Measurements from ENCODE around the gene DHTKD1.

- TF ChIP-seq POLR2A (IDR thresholded peaks at IDR 0.05), result no peak
- TF ChIP-seq, protein P1, sequence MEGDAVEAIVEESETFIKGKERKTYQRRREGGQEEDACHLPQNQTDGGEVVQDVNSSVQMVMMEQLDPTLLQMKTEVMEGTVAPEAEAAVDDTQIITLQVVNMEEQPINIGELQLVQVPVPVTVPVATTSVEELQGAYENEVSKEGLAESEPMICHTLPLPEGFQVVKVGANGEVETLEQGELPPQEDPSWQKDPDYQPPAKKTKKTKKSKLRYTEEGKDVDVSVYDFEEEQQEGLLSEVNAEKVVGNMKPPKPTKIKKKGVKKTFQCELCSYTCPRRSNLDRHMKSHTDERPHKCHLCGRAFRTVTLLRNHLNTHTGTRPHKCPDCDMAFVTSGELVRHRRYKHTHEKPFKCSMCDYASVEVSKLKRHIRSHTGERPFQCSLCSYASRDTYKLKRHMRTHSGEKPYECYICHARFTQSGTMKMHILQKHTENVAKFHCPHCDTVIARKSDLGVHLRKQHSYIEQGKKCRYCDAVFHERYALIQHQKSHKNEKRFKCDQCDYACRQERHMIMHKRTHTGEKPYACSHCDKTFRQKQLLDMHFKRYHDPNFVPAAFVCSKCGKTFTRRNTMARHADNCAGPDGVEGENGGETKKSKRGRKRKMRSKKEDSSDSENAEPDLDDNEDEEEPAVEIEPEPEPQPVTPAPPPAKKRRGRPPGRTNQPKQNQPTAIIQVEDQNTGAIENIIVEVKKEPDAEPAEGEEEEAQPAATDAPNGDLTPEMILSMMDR (IDR thresholded peaks at IDR 0.05), result no peak
Observed at GRCh38 chr10:12107781-12108180, 39.0 kb downstream of the DHTKD1 start.
